Mesendoderm (in vitro differentiated cells): Measurements from ENCODE around the gene TNFAIP1.

ENCODE experiments used
- DNase-seq: peaks from one replicate; pipeline ENCODE4 v3.0.0; 2013
- H2AK5ac ChIP-seq: 2 replicates; pipeline ENCODE4 v1.6.1; 2013; ENCODE audit warnings: low read length, inconsistent platforms
- H2BK120ac ChIP-seq: 2 replicates; pipeline ENCODE4 v1.6.1; 2013; ENCODE audit warnings: low read depth, mild to moderate bottlenecking, low read length, moderate library complexity, mixed read lengths
- H2BK15ac ChIP-seq: replicated peaks from 2 replicates; pipeline ENCODE4 v1.6.1; 2013; ENCODE audit warnings: low read depth, mild to moderate bottlenecking, moderate library complexity
- H2BK5ac ChIP-seq: 2 replicates; pipeline ENCODE4 v1.6.1; 2013; ENCODE audit warnings: low read length, inconsistent platforms
- H3K18ac ChIP-seq: 2 replicates; pipeline ENCODE4 v1.6.1; 2013; ENCODE audit warnings: mild to moderate bottlenecking, low read length, mixed read lengths
- H3K23ac ChIP-seq: one replicate; pipeline ENCODE4 v1.6.1; 2013; ENCODE audit warnings: low read length
- H3K27ac ChIP-seq: 2 replicates; pipeline ENCODE4 v1.5.1; 2013; ENCODE audit warnings: low read depth, mild to moderate bottlenecking, inconsistent platforms, low read length, moderate library complexity
- H3K27me3 ChIP-seq: 2 replicates; pipeline ENCODE4 v1.6.1; 2013; ENCODE audit warnings: low read length, control low read depth, mild to moderate bottlenecking, inconsistent platforms; ENCODE audit not compliant: insufficient read depth, poor library complexity
- H3K36me3 ChIP-seq: 2 replicates; pipeline ENCODE4 v1.6.1; 2013; ENCODE audit warnings: low read length, inconsistent platforms; ENCODE audit not compliant: control insufficient read depth, insufficient read depth
- H3K4ac ChIP-seq: one replicate; pipeline ENCODE4 v1.6.1; 2013; ENCODE audit warnings: low read depth, mild to moderate bottlenecking, low read length, moderate library complexity
- H3K4me1 ChIP-seq: 2 replicates; pipeline ENCODE4 v1.6.1; 2013; ENCODE audit warnings: low read depth, low read length, inconsistent platforms; ENCODE audit not compliant: control insufficient read depth
- H3K4me2 ChIP-seq: 2 replicates; pipeline ENCODE4 v1.6.1; 2013; ENCODE audit warnings: low read length
- H3K4me3 ChIP-seq: 2 replicates; pipeline ENCODE4 v1.5.1; 2013; ENCODE audit warnings: mild to moderate bottlenecking, low read length
- H3K56ac ChIP-seq: one replicate; pipeline ENCODE4 v1.6.1; 2013; ENCODE audit warnings: low read length
- H3K79me1 ChIP-seq: 2 replicates; pipeline ENCODE4 v1.6.1; 2013; ENCODE audit warnings: low read length, inconsistent platforms
- H3K79me2 ChIP-seq: 2 replicates; pipeline ENCODE4 v1.6.1; 2013; ENCODE audit warnings: mild to moderate bottlenecking, low read length; ENCODE audit not compliant: control insufficient read depth, insufficient read depth
- H3K9ac ChIP-seq: 2 replicates; pipeline ENCODE4 v1.6.1; 2013; ENCODE audit warnings: low read length, inconsistent platforms
- H4K5ac ChIP-seq: one replicate; pipeline ENCODE4 v1.6.1; 2013; ENCODE audit warnings: low read length
- H4K8ac ChIP-seq: one replicate; pipeline ENCODE4 v1.6.1; 2013; ENCODE audit warnings: low read depth, mild to moderate bottlenecking, control low read depth, low read length, moderate library complexity
- WGBS: extraction: QIAGEN DNeasy Blood & Tissue Kit; methylation state at CpG from one replicate; pipeline ENCODE4 v1.1.7; 2013; ENCODE audit warnings: low lambda C conversion rate, missing lambda C conversion rate; ENCODE audit not compliant: insufficient coverage; ENCODE audit errors: extremely low coverage; 5-methylcytosine and 5-hydroxymethylcytosine counted together

Gene TNFAIP1

GRCh38 chr17:28367641-28368305, 32.2 kb downstream of the TNFAIP1 start:
- Histone ChIP-seq H2BK120ac (no peak overlapping the region), H3K27ac (no peak overlapping the region), H3K4me1 (peaks cover 4% of the 10 kb centered on the region), H3K27me3 (peaks cover 3% of the 10 kb centered on the region), H3K4ac (no peak overlapping the region), H3K36me3 (no peaks in the 10 kb centered on the region), H3K79me1 (no peaks in the 10 kb centered on the region), H3K23ac (no peak overlapping the region), H4K8ac (no peak overlapping the region), H3K4me2 (no peak overlapping the region), H4K5ac (no peak overlapping the region), H2BK5ac (no peak overlapping the region), H3K18ac (no peak overlapping the region), H3K9ac (no peak overlapping the region), H2AK5ac (no peak overlapping the region), H3K4me3 (no peak overlapping the region), H3K79me2 (no peaks in the 10 kb centered on the region), H2BK15ac (no peak overlapping the region), H3K56ac (no peak overlapping the region)
- DNase-seq = no peak
- no CpG with 5 or more reads among the region's 21 CpGs for WGBS

DNA sequence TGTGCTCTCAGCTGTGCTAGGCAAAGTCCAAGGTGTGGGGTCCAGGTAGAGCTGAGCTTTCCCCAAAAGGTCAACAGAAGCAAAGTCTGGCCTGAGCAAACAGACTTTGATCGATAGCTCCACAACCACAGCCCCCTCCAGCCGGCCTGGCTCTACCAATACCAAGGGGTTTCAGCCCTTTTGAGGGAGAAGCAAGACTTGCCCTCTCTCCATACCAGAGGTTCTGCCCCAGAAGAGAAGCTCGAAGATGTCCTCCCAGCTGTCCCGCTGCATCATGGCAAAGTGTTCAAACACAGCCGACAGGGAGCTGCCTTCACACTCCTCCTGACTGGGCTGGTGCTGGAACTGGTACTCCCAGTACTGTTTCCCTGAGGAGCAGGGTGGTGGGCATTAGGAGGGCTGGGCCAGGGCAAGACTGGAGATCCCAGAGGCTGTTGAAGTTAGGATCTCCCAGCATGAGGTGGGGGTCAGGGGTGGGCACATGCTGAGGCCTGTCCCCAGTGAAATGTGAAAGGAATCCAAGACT, 32.8 kb downstream of the TNFAIP1 start:
- H3K4me2 ChIP-seq = no peak overlapping the region
- H3K18ac ChIP-seq = no peak overlapping the region
- no peak overlapping the region for H3K4me3 ChIP-seq
- no CpG with 5 or more reads among the region's 5 CpGs for WGBS
- no peak overlapping the region for H2AK5ac ChIP-seq
- no peak overlapping the region for H3K23ac ChIP-seq
- no peaks in the 10 kb centered on the region for H3K79me1 ChIP-seq
- H3K4ac ChIP-seq = no peak overlapping the region
- H3K56ac ChIP-seq = no peak overlapping the region
- no peak for DNase-seq
- H4K5ac ChIP-seq = no peak overlapping the region
- no peak overlapping the region for H2BK120ac ChIP-seq
- H3K27ac ChIP-seq = no peak overlapping the region
- H2BK15ac ChIP-seq = no peak overlapping the region
- no peaks in the 10 kb centered on the region for H3K36me3 ChIP-seq
- peaks cover 4% of the 10 kb centered on the region for H3K4me1 ChIP-seq
- H2BK5ac ChIP-seq = no peak overlapping the region
- no peaks in the 10 kb centered on the region for H3K79me2 ChIP-seq
- H3K27me3 ChIP-seq = peaks cover 9% of the 10 kb centered on the region
- no peak overlapping the region for H3K9ac ChIP-seq
- H4K8ac ChIP-seq = no peak overlapping the region

GRCh38 chr17:28368915-28369683, 33.5 kb downstream of the TNFAIP1 start:
- H2BK15ac ChIP-seq = no peak overlapping the region
- H3K9ac ChIP-seq = no peak overlapping the region
- WGBS = no CpG with 5 or more reads among the region's 23 CpGs
- no peaks in the 10 kb centered on the region for H3K36me3 ChIP-seq
- no peak for DNase-seq
- H2BK5ac ChIP-seq = no peak overlapping the region
- H3K27me3 ChIP-seq = peaks cover 12% of the 10 kb centered on the region
- no peak overlapping the region for H3K56ac ChIP-seq
- H3K4me3 ChIP-seq = no peak overlapping the region
- H3K4me1 ChIP-seq = peaks cover 4% of the 10 kb centered on the region
- H3K4ac ChIP-seq = no peak overlapping the region
- H3K27ac ChIP-seq = no peak overlapping the region
- no peak overlapping the region for H3K4me2 ChIP-seq
- H3K79me1 ChIP-seq = no peaks in the 10 kb centered on the region
- H3K18ac ChIP-seq = no peak overlapping the region
- no peak overlapping the region for H4K5ac ChIP-seq
- no peak overlapping the region for H2BK120ac ChIP-seq
- H4K8ac ChIP-seq = no peak overlapping the region
- H2AK5ac ChIP-seq = no peak overlapping the region
- no peak overlapping the region for H3K23ac ChIP-seq
- no peaks in the 10 kb centered on the region for H3K79me2 ChIP-seq

DNA sequence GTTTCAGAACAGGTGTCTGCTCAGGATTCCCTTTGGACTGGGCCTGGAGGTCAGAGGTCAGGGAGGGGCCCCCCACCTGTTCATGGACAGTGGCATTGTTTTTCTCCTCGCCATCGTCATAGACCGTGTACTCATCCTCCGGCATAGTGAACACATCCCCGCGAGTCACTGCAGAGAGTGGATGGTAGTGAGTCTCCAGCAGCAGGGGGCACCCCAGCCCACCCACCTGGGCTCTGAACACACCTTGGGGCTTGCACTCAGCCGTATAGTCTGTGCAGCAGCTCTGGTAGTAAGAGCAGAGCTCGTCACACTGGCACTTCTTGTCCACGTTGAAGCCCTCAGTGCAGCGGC, 34.1 kb downstream of the TNFAIP1 start:
- Histone ChIP-seq H3K36me3 (no peaks in the 10 kb centered on the region), H2AK5ac (no peak overlapping the region), H2BK5ac (no peak overlapping the region), H3K27me3 (peaks cover 12% of the 10 kb centered on the region), H3K23ac (no peak overlapping the region), H4K8ac (no peak overlapping the region), H4K5ac (no peak overlapping the region), H3K18ac (no peak overlapping the region), H3K9ac (no peak overlapping the region), H3K4me2 (no peak overlapping the region), H2BK120ac (no peak overlapping the region), H3K4me3 (no peak overlapping the region), H2BK15ac (no peak overlapping the region), H3K79me1 (no peaks in the 10 kb centered on the region), H3K27ac (no peak overlapping the region), H3K56ac (peak overlapping the region; percentile 49), H3K4ac (no peak overlapping the region), H3K4me1 (peaks cover 4% of the 10 kb centered on the region), H3K79me2 (no peaks in the 10 kb centered on the region)
- no peak for DNase-seq
- WGBS = no CpG with 5 or more reads among the region's 10 CpGs

DNA sequence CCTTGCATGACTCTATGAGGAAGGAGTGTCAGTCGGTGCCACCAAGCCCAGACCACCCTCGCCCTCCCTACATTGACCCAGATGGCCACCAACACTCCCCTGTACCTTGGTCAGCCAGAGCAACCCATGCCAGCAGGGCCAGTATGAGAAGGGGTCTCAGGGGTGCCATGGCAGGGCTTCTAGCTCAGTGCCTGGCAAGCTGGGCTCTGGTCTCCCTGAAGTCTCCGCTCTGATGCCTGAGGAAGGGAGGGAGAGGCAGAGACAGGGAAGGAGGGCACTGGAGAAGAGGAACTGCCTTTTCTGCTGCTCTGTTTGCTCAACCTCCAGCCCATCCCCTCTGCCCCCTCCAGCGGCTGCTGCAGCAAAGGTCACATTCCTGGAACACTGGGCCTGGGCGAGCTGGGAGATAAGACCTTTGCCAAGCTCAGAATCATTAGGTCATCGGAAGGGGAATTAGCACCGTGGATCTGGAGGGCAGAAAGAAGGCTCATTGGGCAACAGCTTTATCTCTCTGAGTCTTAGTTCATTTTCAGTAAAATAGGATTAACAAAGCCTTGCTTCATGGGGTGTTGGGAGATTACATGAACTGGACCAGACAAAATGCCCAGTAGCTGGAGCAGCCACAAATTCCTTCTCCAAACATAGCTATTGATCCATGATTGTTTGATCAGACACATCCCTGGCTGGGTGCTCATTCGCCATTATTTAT, 34.6 kb downstream of the TNFAIP1 start, which contains the start of gene VTN:
TSS of gene VTN (minus strand) at position 273 of the 709 bp plus-strand sequence. CDS start at position 169, 104 bp downstream.
- no peak within 1 kb of the TSS for H4K8ac ChIP-seq
- no CpG with 5 or more reads among the region's 8 CpGs for WGBS
- H3K4me3 ChIP-seq = no peak within 1 kb of the TSS
- no peaks in the 10 kb centered on the region for H3K79me1 ChIP-seq
- peaks cover 12% of the 10 kb centered on the region for H3K27me3 ChIP-seq
- no peaks in the 10 kb centered on the region for H3K79me2 ChIP-seq
- H2BK15ac ChIP-seq = no peak within 1 kb of the TSS
- H3K27ac ChIP-seq = no peak within 1 kb of the TSS
- H3K4ac ChIP-seq = no peak within 1 kb of the TSS
- peak within 1 kb of the TSS; percentile 51 for H3K56ac ChIP-seq
- H3K18ac ChIP-seq = no peak within 1 kb of the TSS
- no peak within 1 kb of the TSS for H2BK120ac ChIP-seq
- no peak within 1 kb of the TSS for H3K23ac ChIP-seq
- no peak within 1 kb of the TSS for H2AK5ac ChIP-seq
- H4K5ac ChIP-seq = no peak within 1 kb of the TSS
- H3K4me2 ChIP-seq = peak within 1 kb of the TSS; percentile 32
- no peaks in the 10 kb centered on the region for H3K36me3 ChIP-seq
- peak; percentile 97 for DNase-seq
- H3K4me1 ChIP-seq = peaks cover 4% of the 10 kb centered on the region
- H3K9ac ChIP-seq = peak within 1 kb of the TSS; percentile 36
- no peak within 1 kb of the TSS for H2BK5ac ChIP-seq
